ENCODE results near the gene ATG13. TPM values are rescaled to one million over a fixed set of nuclear protein-coding genes. Genes with fewer than 3 reads are reported as not detected.
"Not testable (repeated sequence)": the region's sequence is repeated elsewhere in the genome, so short reads cannot be mapped to it uniquely, and the experiment has no call there.

ATG13 gene
- total RNA-seq, 1 experiment from 2014 or later, result 112 TPM

DNA sequence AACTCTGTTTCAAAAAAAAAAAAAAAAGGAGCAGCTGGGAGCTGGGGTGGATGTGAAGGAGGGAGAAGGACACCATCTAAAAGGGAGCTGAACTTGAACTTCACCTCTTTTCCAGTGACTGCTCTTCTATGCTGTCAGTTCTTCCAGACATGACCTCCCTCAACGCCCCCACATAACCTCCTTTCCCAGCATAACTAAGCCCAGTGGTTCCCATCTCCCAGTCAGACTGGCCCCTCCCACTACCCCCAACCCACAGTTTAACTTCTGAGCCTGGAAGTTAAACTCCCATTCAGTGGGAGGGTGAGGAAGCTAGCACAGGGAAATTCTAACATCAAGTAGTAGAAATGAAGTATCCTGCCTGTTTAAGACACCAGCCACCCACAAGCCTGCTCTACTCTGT lies 81.2 kb downstream of the ATG13 start:
- in situ Hi-C loops (cut with HindIII; ENCODE audit: low pct_unique_long_range_greater_than_20kb, low sequenced_read_pairs), result no loop called here
- no peak for DNase-seq (ENCODE audit: low read depth, low spot score)

DNA sequence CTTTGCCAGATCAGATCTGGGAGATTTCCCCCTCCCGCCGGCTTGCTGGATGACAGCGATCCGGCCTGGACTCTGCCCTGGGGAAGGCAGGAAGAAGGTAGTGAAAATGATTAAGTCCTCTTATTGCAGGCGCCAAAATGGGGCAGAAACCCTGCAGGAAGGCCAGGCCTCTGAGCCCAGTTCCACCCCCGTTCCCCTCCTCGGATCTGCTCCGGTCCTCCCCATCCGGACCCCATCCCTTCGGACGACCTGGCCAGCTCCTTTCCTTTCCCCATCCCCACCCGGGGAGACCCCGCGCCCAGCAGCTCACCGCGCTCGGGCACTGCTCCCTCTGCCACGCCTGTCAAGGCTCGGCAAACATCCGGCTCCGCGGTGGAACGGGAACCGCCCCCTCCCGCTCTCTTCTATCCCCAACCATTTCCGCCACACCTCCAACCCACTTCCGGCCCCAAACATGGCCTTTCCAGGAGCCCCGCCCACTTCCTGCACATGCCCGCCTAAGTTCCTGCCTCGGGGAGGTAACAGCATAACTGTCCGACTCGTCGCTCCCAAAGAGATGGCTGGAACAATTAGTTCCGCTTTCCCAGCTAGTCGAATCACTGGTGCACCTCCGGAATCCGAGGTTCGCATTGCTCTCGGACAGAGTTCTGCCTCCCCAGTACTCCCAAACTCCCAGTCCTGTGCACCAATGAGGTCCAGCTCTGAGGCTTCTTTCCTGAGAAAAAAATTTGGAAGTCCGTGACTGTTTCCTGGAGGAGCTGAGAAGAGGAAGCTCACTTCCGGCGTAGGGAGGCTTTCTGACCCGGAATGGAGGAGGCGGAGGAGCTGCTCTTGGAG lies 83.1 kb downstream of the ATG13 start, which contains the start of the genes ARHGAP1 and ZNF408:
Gene ARHGAP1 (minus strand): TSS at position 379 of the 837 bp plus-strand sequence. CDS start 4,512 bp downstream, outside the sequence.
Gene ZNF408 (plus strand): TSS at position 791 of the 837 bp plus-strand sequence. CDS start 17 bp downstream, at position 808.
- in situ Hi-C loops (cut with HindIII; ENCODE audit: low pct_unique_long_range_greater_than_20kb, low sequenced_read_pairs), result no loop called here
- peak; percentile 99 for DNase-seq (ENCODE audit: low read depth, low spot score)

DNA sequence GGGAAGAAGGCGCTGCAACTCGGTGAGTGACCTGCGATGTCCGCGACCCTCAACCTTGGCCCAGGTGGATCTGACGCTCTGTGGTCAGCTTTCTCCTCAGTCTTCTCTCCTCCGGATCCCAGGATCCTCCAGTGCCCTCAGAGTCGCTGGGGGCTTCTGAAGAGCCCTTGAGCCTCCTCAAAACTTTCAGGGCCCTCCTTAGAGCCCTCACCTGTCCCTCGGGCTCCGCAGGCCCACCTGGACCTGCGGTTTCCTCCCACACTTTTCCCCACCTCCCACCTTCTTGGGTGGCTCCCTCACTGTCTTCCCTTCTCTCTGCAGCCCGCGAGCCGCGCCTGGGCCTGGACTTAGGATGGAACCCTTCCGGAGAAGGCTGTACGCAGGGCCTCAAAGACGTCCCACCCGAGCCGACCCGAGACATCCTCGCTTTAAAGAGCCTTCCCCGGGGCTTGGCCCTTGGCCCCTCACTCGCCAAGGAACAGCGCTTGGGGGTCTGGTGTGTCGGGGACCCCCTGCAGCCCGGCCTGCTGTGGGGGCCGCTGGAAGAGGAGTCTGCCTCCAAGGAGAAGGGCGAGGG lies 83.8 kb downstream of the ATG13 start:
- no peak for DNase-seq (ENCODE audit: low read depth, low spot score)
- in situ Hi-C loops (cut with HindIII; ENCODE audit: low pct_unique_long_range_greater_than_20kb, low sequenced_read_pairs), result no loop called here

DNA sequence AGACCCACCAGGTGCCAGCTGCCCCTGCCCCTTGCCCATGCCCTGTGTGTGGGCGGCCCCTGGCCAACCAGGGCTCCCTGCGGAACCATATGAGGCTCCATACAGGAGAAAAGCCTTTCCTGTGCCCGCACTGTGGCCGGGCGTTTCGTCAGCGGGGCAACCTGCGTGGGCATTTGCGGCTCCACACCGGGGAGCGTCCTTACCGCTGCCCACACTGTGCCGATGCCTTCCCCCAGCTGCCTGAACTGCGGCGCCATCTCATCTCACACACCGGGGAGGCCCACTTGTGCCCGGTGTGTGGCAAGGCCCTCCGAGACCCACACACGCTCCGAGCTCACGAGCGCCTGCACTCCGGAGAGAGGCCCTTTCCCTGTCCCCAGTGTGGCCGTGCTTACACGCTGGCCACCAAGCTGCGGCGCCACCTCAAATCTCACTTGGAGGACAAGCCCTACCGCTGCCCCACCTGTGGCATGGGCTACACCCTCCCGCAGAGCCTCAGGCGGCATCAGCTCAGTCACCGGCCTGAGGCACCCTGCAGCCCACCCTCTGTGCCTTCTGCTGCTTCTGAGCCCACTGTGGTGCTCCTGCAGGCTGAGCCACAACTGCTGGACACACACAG lies 87.8 kb downstream of the ATG13 start:
- in situ Hi-C loops (cut with HindIII; ENCODE audit: low pct_unique_long_range_greater_than_20kb, low sequenced_read_pairs), result no loop called here
- no peak for DNase-seq (ENCODE audit: low read depth, low spot score)

DNA sequence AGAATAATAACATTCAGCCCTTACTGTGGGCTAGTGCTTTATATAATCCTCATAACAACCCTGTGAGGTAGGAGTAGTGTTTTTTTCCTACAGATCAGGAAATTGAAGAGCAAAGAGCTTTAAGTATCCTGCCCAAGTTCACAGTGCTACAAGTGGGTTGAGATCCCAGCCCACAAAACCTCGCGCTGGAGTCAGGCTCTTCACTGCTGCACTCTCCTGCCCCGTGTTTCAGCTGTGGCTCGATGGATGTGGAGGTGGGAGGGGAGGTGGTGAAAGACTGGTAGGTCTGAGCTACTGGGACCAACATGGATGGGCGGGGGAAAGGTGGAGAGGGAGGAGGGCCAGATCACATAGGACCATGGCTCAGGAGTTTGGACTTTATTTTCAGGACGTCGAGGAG lies 89.5 kb downstream of the ATG13 start:
- no peak for DNase-seq (ENCODE audit: low read depth, low spot score)
- in situ Hi-C loops (cut with HindIII; ENCODE audit: low pct_unique_long_range_greater_than_20kb, low sequenced_read_pairs), result no loop called here

DNA sequence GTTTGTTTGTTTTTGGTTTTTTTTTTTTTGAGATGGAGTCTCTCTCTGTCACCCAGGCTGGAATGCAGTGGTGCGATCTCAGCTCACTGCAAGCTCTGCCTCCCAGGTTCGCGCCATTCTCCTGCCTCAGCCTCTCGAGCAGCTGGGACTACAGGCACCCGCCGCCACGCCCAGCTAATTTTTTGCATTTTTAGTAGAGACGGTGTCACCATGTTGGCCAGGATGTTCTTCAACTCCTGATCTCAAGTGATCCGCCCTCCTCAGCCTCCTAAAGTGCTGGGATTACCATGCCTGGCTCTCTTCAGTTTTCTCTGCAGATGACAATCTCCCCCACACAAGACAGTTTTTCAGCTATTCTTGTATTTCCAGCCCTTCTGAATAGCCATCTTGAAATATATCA lies 92.0 kb downstream of the ATG13 start:
- DNase-seq (ENCODE audit: low read depth, low spot score); in situ Hi-C loops (cut with HindIII; ENCODE audit: low pct_unique_long_range_greater_than_20kb, low sequenced_read_pairs): not testable (repeated sequence)

DNA sequence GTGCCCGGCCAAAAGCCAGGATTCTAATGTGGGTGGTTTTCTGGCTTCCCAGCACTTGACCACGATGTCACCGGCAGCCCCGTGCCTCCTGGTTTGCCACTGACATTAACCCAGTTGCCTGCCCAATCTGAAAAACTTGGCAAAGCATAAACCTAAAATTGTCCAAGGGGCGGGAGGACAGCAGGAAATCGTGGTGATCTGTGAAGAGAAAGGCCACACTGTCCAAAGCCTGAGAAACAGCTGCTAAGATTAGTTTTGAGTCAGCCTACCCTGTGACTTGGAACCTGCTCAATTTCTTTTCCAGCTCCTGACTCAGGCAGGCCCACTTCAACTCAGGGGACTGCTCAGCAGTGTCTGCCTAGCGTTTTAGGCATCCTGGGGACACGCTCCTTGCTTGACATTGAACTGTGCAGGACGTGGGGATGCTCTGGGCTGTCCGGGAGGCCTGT lies 93.5 kb downstream of the ATG13 start:
- in situ Hi-C loops (cut with HindIII; ENCODE audit: low pct_unique_long_range_greater_than_20kb, low sequenced_read_pairs), result no loop called here
- DNase-seq (ENCODE audit: low read depth, low spot score), result peak; percentile 89

DNA sequence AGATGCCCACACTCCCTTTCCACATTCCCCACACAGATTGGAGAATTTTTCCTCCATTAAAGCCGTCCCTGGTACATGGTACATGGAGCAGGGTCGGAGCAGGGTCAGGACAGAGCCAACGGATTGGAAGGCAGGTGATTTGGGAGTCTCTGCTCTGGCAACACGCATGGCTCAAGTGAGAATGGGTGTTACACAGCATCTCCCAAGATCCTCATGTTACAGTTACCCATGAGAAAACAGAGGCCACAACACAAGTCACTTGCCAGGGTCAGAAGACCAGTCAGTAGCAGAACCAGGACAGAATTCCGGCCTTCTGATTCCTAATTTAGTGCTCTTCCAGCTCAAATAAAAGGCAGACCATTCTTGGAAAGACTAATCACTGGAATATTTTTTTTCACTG lies 94.0 kb downstream of the ATG13 start:
- in situ Hi-C loops (cut with HindIII; ENCODE audit: low pct_unique_long_range_greater_than_20kb, low sequenced_read_pairs), result no loop called here
- peak; percentile 25 for DNase-seq (ENCODE audit: low read depth, low spot score)

DNA sequence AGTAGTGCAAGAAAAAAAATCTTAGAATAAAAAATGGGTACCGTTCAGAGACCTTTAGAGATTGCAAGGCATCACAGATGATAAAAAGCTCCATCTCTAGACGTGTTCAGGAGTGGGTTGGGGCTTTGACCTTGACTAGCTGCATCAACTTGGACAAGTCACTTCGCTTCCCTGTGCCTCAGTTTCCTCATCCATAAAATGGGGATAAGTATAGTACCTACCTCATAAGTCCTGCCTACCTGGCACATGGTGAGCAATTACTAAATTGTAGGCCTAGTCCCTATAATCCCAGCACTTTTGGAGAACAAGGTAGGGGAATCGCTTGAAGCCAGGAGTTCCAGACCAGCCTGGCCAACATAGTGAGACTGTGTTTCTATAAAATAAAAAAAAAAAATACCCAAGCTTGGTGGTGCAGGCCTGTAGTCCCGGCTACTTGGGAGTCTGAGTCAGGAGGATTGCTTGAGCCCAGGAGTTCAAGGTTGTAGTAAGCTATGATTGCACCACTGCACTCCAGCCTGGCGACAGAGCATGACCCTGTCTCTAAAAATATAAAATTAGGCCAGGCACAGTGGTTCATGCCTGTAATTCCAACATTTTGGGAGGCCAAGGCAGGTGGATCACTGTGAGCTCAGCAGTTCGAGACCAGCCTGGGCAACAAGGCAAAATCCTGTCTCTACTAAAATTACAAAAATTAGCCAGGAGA lies 95.7 kb downstream of the ATG13 start:
- in situ Hi-C loops (cut with HindIII; ENCODE audit: low pct_unique_long_range_greater_than_20kb, low sequenced_read_pairs), result no loop called here

DNA sequence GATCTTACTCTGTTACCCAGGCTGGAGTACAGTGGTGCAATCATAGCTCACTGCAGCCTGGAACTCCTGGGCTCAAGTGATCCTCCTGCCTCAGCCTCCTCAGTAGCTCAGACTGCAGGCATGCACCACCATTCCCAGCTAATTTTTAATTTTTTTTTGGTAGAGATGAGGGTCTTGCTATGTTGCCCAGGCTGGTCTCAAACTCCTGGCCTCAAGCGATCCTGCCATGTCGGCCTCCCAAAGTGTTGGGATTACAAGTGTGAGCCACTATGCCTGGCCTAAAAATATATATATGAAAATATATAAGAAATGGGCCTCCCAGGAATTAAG lies 100.4 kb downstream of the ATG13 start:
- in situ Hi-C loops (cut with HindIII; ENCODE audit: low pct_unique_long_range_greater_than_20kb, low sequenced_read_pairs); DNase-seq (ENCODE audit: low read depth, low spot score): not testable (repeated sequence)

More for the DNA sequence above, 95.7 kb downstream of the ATG13 start:
- DNase-seq (ENCODE audit: low read depth, low spot score), result no peak

DNA sequence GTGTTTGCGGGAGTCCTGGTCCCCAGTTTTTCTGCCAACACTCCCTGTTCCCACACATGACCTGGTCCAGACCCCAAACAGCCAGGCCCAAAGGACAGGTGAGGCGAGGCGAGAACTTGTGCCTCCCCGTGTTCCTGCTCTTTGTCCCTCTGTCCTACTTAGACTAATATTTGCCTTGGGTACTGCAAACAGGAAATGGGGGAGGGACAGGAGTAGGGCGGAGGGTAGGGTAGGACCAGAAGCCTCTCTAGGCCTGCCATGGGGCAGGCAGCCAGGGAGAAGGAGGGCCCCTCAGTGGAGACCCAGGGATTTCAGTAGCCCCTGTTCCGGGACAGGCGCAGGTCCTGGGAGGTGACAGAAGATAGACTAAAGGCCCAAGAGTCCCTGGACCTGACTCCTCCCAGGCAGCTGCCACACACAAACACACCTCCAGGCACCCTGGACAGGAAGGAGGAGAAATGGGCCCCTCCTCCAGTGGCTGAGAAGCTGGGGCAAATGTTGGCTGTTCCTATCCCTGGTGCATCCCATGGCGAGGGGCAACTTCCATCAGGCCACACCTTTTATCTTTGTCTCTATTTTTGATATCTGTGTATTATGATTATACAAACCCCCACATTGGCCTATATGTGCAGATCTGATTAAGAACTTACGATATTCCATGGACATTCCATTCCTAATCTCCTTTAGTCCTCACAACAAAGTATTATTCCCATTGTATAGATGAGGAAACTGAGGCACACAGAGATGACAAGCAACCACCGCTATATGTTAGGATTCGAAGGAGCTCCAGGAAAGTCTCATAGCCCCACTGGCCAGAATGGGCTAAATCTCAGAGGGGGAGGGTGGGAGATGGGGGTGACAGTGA lies 101.0 kb downstream of the ATG13 start:
- in situ Hi-C loops (cut with HindIII; ENCODE audit: low pct_unique_long_range_greater_than_20kb, low sequenced_read_pairs), result no loop called here

DNA sequence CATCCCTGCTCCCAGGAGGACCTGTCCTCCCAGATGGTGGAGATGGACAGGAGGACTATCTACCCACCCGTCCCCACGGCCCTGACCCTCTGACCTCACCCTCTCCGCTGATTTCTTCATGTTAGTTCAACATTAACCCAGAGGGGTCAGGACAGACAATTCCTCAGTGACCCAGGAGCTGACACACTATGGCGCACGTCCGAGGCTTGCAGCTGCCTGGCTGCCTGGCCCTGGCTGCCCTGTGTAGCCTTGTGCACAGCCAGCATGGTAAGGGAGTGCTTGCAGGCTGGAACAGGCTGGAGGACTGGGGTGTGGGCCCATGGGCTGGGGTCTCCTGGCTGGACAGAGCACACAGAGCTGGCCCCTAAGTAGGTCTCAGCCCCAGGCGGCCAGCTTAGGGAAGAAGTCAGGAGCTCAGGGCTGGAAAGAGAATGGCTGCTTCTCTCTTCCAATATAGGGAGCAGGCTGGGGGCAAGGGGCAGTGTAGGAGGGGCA lies 101.7 kb downstream of the ATG13 start, which contains the start of gene F2:
Gene F2 (plus strand): TSS at position 166 of the 495 bp plus-strand sequence. CDS start 23 bp downstream, at position 189.
- in situ Hi-C loops (cut with HindIII; ENCODE audit: low pct_unique_long_range_greater_than_20kb, low sequenced_read_pairs), result no loop called here
- DNase-seq (ENCODE audit: low read depth, low spot score), result no peak

More for the DNA sequence above, 101.0 kb downstream of the ATG13 start:
- no peak for DNase-seq (ENCODE audit: low read depth, low spot score)

DNA sequence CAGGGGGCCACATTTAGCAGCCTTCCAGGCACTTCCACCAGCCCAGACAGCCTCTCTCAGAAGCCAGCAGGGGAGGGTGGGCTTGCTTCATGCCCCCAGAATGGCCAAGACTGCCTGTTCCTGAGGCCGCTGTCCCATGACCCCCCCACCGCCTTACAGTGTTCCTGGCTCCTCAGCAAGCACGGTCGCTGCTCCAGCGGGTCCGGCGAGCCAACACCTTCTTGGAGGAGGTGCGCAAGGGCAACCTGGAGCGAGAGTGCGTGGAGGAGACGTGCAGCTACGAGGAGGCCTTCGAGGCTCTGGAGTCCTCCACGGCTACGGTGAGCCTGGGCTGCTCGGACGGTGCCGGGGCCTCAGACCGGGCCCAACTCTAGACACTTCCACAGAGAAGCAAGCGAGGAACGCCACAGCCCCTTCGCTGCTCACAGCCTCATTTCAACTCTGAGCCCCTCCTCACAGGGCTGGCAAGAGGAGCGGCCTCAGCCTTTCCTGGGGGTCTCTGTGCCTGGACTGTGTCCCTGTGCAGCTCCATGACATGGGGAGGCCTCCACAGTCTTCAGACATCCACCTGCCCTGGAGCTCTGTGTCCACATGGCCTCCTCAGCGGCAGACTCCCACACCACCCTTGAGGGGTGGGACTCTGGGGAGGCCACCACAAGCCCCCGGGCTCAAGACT lies 102.3 kb downstream of the ATG13 start:
- in situ Hi-C loops (cut with HindIII; ENCODE audit: low pct_unique_long_range_greater_than_20kb, low sequenced_read_pairs), result no loop called here

DNA sequence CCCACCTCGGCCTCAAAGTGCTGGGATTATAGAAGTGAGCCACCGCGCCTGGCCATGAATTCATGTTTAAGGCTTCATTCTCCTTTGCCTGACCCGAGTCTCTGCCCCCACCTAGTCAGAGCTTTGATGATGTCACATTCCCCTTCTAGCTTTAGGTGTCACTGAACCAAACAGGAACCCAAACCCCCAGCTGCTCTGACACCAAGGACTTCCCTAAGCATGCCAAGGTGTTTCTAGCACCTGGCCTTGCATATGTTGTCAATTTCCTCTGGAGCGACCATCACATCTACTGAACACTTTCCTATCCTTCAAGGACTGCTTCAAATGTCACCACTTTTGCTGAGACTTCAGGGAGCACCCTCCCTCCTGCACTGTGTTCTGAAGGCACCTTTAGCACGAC lies 103.9 kb downstream of the ATG13 start:
- DNase-seq (ENCODE audit: low read depth, low spot score), result no peak
- in situ Hi-C loops (cut with HindIII; ENCODE audit: low pct_unique_long_range_greater_than_20kb, low sequenced_read_pairs), result no loop called here

More for the DNA sequence above, 102.3 kb downstream of the ATG13 start:
- no peak for DNase-seq (ENCODE audit: low read depth, low spot score)

DNA sequence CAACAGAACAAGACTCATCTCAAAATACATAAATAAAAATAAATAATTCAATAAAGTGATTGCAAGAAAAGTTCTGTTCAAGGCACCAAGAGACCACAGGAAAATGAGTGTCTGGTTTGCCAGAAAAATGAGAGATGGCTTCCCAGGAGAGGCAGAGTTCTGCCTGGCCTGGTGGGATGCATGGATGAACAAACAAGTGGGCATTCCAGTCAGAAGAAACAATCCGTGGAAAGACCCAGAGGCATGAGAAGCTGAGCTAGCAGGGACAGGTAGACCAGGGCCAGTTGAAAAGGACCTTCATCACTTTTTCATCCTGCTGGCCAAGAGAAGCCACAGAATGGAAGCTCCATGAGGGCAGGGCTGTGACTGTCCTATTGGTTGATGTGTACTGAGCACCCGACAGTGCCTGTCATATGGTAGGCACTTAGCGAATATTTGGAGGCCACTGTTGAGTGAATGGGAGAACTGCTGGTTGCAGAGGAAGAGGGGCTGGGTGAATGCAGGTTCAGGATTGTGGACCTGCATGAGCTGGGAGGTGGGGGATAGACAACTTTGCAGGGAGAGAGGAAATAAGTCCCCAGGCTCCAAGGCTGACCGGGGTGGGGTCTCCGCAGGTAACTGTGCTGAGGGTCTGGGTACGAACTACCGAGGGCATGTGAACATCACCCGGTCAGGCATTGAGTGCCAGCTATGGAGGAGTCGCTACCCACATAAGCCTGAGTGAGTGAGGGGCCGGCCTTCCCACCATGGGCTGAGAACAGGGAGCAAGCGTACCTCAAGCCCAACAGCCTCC lies 105.4 kb downstream of the ATG13 start:
- in situ Hi-C loops (cut with HindIII; ENCODE audit: low pct_unique_long_range_greater_than_20kb, low sequenced_read_pairs), result no loop called here

DNA sequence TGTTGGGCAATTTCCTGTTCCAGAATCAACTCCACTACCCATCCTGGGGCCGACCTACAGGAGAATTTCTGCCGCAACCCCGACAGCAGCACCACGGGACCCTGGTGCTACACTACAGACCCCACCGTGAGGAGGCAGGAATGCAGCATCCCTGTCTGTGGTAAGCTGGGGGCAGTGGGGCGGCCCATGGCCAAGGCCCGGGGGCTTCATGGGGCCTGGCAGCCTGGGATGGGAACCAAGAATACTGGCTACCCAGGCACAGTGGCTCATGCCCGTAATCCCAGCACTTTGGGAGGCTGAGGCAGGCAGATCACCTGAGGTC lies 106.0 kb downstream of the ATG13 start:
- in situ Hi-C loops (cut with HindIII; ENCODE audit: low pct_unique_long_range_greater_than_20kb, low sequenced_read_pairs), result no loop called here
- DNase-seq (ENCODE audit: low read depth, low spot score), result no peak

More for the DNA sequence above, 105.4 kb downstream of the ATG13 start:
- no peak for DNase-seq (ENCODE audit: low read depth, low spot score)

All from SK-MEL-5 (cell line).